ENCODE results near the gene LIMS2.

- no peak for TF ChIP-seq CTCF (conservative IDR thresholded peaks at IDR 0.05; ENCODE audit: low read depth in 2 of 2)
- TF ChIP-seq NANOG (IDR thresholded peaks at IDR 0.05; ENCODE audit: borderline replicate concordance), result no peak
- TF ChIP-seq ZNF114 (CRISPR knock-in tag; IDR thresholded peaks at IDR 0.05), result no peak
- TF ChIP-seq EZH2phosphoT487 (IDR thresholded peaks at IDR 0.05; ENCODE audit: unreplicated experiment), result no peak
- TF ChIP-seq POLR2AphosphoS5 (IDR thresholded peaks at IDR 0.05; ENCODE audit: low read depth), result no peak
- TF ChIP-seq EZH2 (IDR thresholded peaks at IDR 0.05; ENCODE audit: low read depth, unreplicated experiment), result no peak
- no peak for TF ChIP-seq ZNF331 (CRISPR knock-in tag; IDR thresholded peaks at IDR 0.05; ENCODE audit: low read depth)
- no peak for TF ChIP-seq REST (IDR thresholded peaks at IDR 0.05; ENCODE audit: unreplicated experiment)
- no peak for TF ChIP-seq CREB1 (CRISPR knock-in tag; IDR thresholded peaks at IDR 0.05; ENCODE audit: low read depth)
Observed at GRCh38 chr2:127589358-127589757, 86.0 kb downstream of the LIMS2 start.
